Liver (tissue), 9 donors: Measurements from ENCODE around the gene FRYL. TPM values are rescaled to one million over a fixed set of nuclear protein-coding genes. Genes with fewer than 3 reads are reported as not detected.

Source experiments
- DNase-seq: peaks from one replicate; pipeline ENCODE4 v3.0.0-alpha.2; 2017; ENCODE audit warnings: low spot score
- H3K27ac ChIP-seq, 2 donors: one replicate each; pipeline ENCODE4 v1.7.0; 2013; ENCODE audit warnings: inconsistent platforms in 2 of 2, low read length in 2 of 2, control low read depth in 1 of 2, low read depth in 1 of 2, mild to moderate bottlenecking in 1 of 2
- H3K27me3 ChIP-seq, 4 donors: one replicate each; pipeline versions ENCODE4 v1.6.1 to v1.7.0; 2013; ENCODE audit warnings: low read length in 3 of 4, inconsistent platforms in 1 of 4, mild to moderate bottlenecking in 1 of 4, moderate library complexity in 1 of 4; ENCODE audit not compliant: control insufficient read depth in 4 of 4, insufficient read depth in 4 of 4
- H3K36me3 ChIP-seq, 4 donors: one replicate each; pipeline versions ENCODE4 v1.6.1 to v1.7.0; 2013; ENCODE audit warnings: low read length in 3 of 4, mild to moderate bottlenecking in 3 of 4, low read depth in 1 of 4, moderate library complexity in 1 of 4; ENCODE audit not compliant: control insufficient read depth in 4 of 4, insufficient read depth in 3 of 4
- H3K4me1 ChIP-seq, 4 donors: one replicate each; pipeline versions ENCODE4 v1.6.1 to v1.7.0; 2013; ENCODE audit warnings: low read length in 3 of 4, mild to moderate bottlenecking in 3 of 4, moderate library complexity in 1 of 4; ENCODE audit not compliant: control insufficient read depth in 4 of 4, insufficient read depth in 4 of 4
- H3K4me3 ChIP-seq, 3 donors: one replicate each; pipeline versions ENCODE4 v1.6.1 to v1.7.0; 2013; ENCODE audit warnings: low read length in 3 of 3, control low read depth in 1 of 3, low read depth in 1 of 3, mild to moderate bottlenecking in 1 of 3
- H3K9ac ChIP-seq, 2 donors: one replicate each; pipeline ENCODE4 v1.7.0; 2013; ENCODE audit warnings: low read length in 2 of 2, mild to moderate bottlenecking in 2 of 2, moderate library complexity in 2 of 2, control low read depth in 1 of 2, low read depth in 1 of 2
- H3K9me3 ChIP-seq, 4 donors: one replicate each; pipeline versions ENCODE4 v1.6.1 to v1.7.0; 2013; ENCODE audit warnings: low read length in 3 of 4; ENCODE audit not compliant: control insufficient read depth in 4 of 4
- ATF3 ChIP-seq: IDR thresholded peaks from 2 replicates; pipeline ENCODE4 v1.6.1; 2016; ENCODE audit warnings: antibody characterized with exemption
- EGR1 ChIP-seq, 2 donors: IDR thresholded peaks; 2 replicates each; pipeline ENCODE4 v1.6.1; 2016 to 2018; ENCODE audit warnings: antibody characterized with exemption in 2 of 2, low read depth in 2 of 2
- FOXA1 ChIP-seq: IDR thresholded peaks from 2 replicates; pipeline ENCODE4 v1.6.1; 2016; ENCODE audit warnings: antibody characterized with exemption
- FOXA2 ChIP-seq: IDR thresholded peaks from 2 replicates; pipeline ENCODE4 v1.6.1; 2016; ENCODE audit warnings: antibody characterized with exemption
- GABPA ChIP-seq, 2 donors: IDR thresholded peaks in 1 of 2; conservative IDR thresholded peaks in 1 of 2; 2 replicates each; pipeline ENCODE4 v1.6.1; 2016; ENCODE audit warnings: antibody characterized with exemption in 2 of 2, mild to moderate bottlenecking in 1 of 2, moderate library complexity in 1 of 2
- HNF4A ChIP-seq, 2 donors: conservative IDR thresholded peaks; 2 replicates each; pipeline ENCODE4 v1.6.1; 2016; ENCODE audit warnings: antibody characterized with exemption in 2 of 2, mild to moderate bottlenecking in 2 of 2
- HNF4G ChIP-seq: IDR thresholded peaks from 2 replicates; pipeline ENCODE4 v1.6.1; 2016; ENCODE audit warnings: antibody characterized with exemption
- JUND ChIP-seq, 2 donors: IDR thresholded peaks; 2 replicates each; pipeline ENCODE4 v1.6.1; 2016; ENCODE audit warnings: antibody characterized with exemption in 2 of 2
- NR2F2 ChIP-seq: IDR thresholded peaks from 2 replicates; pipeline ENCODE4 v1.6.1; 2016; ENCODE audit warnings: antibody characterized with exemption
- RAD21 ChIP-seq, 2 donors: IDR thresholded peaks; 2 replicates each; pipeline ENCODE4 v1.6.1; 2016; ENCODE audit warnings: antibody characterized with exemption in 2 of 2, mild to moderate bottlenecking in 2 of 2
- RXRA ChIP-seq, 2 donors: IDR thresholded peaks; 2 replicates each; pipeline ENCODE4 v1.6.1; 2017 to 2018; ENCODE audit warnings: antibody characterized with exemption in 2 of 2, mild to moderate bottlenecking in 1 of 2
- SP1 ChIP-seq: IDR thresholded peaks from 2 replicates; pipeline ENCODE4 v1.6.1; 2018; ENCODE audit warnings: antibody characterized with exemption, mild to moderate bottlenecking
- TAF1 ChIP-seq: conservative IDR thresholded peaks from 2 replicates; pipeline ENCODE4 v1.6.1; 2016; ENCODE audit warnings: antibody characterized with exemption, mild to moderate bottlenecking
- YY1 ChIP-seq: IDR thresholded peaks from 2 replicates; pipeline ENCODE4 v1.6.1; 2016; ENCODE audit warnings: antibody characterized with exemption, mild to moderate bottlenecking
- ZBTB33 ChIP-seq: IDR thresholded peaks from 2 replicates; pipeline ENCODE4 v1.6.1; 2016; ENCODE audit warnings: antibody characterized with exemption
- polyA plus RNA-seq, 2 donors: library from polyadenylated mRNA; stranded (reverse) in 1 of 2; unstranded in 1 of 2; fragments of 200-250 nt in 1 of 2; fragments of >200 nt in 1 of 2; fragmentation: Nextera tagmentation in 1 of 2; extraction: Ambion mirVana in 1 of 2; gene quantifications; one replicate each; pipeline versions ENCODE4 v1.2.1 to v1.2.3, GENCODE V29; 2013 to 2015
- total RNA-seq, 2 donors: library from RNA; depleted of rRNA; stranded (reverse); fragments of >200 nt; gene quantifications; one replicate each; pipeline ENCODE4 v1.2.3, GENCODE V29; 2014
- TF ChIP-seq, protein P1 (sequence below): IDR thresholded peaks from 2 replicates; pipeline ENCODE4 v1.6.1; 2016; ENCODE audit warnings: antibody characterized with exemption, mild to moderate bottlenecking
- TF ChIP-seq, protein P2 (sequence below): IDR thresholded peaks from 2 replicates; pipeline ENCODE4 v1.6.1; 2016; ENCODE audit warnings: antibody characterized with exemption
- TF ChIP-seq, protein P3 (sequence below): fragments of 150-350 bp; IDR thresholded peaks from 2 replicates; pipeline ENCODE4 v1.5.1; 2017; ENCODE audit warnings: improper control_type of control experiment, low read depth, low read length; ENCODE audit not compliant: missing input control
- donor health status: healthy.
- donor health status: healthy.
- donor health status: healthy.
- donor health status: healthy.
- donor health status: healthy.

FRYL gene
- total and polyA plus RNA-seq, 4 donors = 5.3 to 79.0 (median 27.2) TPM

GRCh38 chr4:48509543-48509942, 270.5 kb downstream of the FRYL start:
- TF ChIP-seq EGR1 (IDR thresholded peaks at IDR 0.05; ENCODE audit: low read depth in 2 of 2) (no peak), SP1 (no peak), ATF3 (no peak), JUND (IDR thresholded peaks at IDR 0.05) (no peak), FOXA1 (no peak), ZBTB33 (no peak), FOXA2 (no peak), RAD21 (IDR thresholded peaks at IDR 0.05) (no peak), NR2F2 (no peak), RXRA (IDR thresholded peaks at IDR 0.05) (no peak), HNF4A (conservative IDR thresholded peaks at IDR 0.05) (no peak), GABPA (IDR thresholded peaks at IDR 0.05 in 1 of 2, conservative IDR thresholded peaks at IDR 0.05 in 1 of 2) (no peak), TAF1 (no peak), HNF4G (no peak), YY1 (no peak)
- TF ChIP-seq, protein P1, sequence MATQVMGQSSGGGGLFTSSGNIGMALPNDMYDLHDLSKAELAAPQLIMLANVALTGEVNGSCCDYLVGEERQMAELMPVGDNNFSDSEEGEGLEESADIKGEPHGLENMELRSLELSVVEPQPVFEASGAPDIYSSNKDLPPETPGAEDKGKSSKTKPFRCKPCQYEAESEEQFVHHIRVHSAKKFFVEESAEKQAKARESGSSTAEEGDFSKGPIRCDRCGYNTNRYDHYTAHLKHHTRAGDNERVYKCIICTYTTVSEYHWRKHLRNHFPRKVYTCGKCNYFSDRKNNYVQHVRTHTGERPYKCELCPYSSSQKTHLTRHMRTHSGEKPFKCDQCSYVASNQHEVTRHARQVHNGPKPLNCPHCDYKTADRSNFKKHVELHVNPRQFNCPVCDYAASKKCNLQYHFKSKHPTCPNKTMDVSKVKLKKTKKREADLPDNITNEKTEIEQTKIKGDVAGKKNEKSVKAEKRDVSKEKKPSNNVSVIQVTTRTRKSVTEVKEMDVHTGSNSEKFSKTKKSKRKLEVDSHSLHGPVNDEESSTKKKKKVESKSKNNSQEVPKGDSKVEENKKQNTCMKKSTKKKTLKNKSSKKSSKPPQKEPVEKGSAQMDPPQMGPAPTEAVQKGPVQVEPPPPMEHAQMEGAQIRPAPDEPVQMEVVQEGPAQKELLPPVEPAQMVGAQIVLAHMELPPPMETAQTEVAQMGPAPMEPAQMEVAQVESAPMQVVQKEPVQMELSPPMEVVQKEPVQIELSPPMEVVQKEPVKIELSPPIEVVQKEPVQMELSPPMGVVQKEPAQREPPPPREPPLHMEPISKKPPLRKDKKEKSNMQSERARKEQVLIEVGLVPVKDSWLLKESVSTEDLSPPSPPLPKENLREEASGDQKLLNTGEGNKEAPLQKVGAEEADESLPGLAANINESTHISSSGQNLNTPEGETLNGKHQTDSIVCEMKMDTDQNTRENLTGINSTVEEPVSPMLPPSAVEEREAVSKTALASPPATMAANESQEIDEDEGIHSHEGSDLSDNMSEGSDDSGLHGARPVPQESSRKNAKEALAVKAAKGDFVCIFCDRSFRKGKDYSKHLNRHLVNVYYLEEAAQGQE = no peak
- TF ChIP-seq, protein P2, sequence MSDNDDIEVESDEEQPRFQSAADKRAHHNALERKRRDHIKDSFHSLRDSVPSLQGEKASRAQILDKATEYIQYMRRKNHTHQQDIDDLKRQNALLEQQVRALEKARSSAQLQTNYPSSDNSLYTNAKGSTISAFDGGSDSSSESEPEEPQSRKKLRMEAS = no peak
- TF ChIP-seq, protein P3, sequence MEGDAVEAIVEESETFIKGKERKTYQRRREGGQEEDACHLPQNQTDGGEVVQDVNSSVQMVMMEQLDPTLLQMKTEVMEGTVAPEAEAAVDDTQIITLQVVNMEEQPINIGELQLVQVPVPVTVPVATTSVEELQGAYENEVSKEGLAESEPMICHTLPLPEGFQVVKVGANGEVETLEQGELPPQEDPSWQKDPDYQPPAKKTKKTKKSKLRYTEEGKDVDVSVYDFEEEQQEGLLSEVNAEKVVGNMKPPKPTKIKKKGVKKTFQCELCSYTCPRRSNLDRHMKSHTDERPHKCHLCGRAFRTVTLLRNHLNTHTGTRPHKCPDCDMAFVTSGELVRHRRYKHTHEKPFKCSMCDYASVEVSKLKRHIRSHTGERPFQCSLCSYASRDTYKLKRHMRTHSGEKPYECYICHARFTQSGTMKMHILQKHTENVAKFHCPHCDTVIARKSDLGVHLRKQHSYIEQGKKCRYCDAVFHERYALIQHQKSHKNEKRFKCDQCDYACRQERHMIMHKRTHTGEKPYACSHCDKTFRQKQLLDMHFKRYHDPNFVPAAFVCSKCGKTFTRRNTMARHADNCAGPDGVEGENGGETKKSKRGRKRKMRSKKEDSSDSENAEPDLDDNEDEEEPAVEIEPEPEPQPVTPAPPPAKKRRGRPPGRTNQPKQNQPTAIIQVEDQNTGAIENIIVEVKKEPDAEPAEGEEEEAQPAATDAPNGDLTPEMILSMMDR = no peak
- Histone ChIP-seq H3K4me1 (no peaks in the 10 kb centered on the region), H3K36me3 (peaks cover 2 to 54% (median 46%) of the 10 kb centered on the region in 4 donors), H3K4me3 (no peak overlapping the region), H3K27me3 (no peaks in the 10 kb centered on the region), H3K9me3 (no peaks in the 10 kb centered on the region), H3K9ac (no peak overlapping the region), H3K27ac (no peak overlapping the region)
- no peak for DNase-seq
